ENCODE results near the gene PPARD. TPM values are rescaled to one million over a fixed set of nuclear protein-coding genes. Genes with fewer than 3 reads are reported as not detected.

The PPARD gene
- total and polyA plus RNA-seq, 2 donors from 2014 or later: 13.2 to 24.4 TPM

DNA sequence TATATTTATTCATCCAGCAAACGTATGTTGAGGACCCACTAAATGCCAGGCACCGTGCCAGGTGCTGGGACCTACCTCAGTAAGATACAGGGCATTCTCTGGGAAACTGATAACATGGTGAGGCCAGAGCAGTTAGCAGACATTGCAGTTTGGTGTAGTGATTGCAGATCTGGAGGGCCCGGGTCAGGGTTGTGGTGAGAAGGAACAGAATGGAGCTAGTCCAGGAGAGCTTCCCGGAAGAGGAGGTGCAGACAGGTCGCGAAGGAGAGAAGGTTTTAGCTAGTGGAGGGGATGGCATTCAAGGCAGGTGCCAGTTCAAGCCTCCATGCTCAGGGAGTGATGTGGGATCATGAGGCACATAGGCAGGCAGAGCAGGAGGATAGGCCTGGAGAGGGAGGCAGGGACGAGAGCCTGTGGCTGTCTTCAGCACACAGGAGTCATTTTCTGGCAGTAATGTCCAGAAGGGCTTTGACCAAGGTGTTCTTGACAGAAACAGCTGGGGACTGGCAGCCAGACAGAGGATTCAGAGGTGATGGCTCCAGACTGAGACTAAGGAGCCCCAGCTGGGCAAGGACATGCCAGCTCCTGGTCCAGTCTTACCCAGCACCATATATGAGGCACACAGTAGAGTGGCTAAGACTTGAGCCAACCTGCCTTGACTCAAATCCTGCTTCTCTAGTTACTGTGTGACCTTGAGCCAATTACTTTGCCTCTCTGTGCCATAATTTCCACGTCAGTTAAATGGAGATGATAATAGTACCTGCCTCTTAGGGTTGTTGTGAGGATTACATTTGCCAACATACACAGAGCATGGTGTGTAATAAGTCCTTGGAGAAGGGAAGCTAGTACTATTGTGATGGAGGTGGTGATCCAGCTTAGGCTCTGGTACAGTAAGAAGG is 61.4 kb downstream of the PPARD start:
- no peaks in the 10 kb centered on the region for H3K36me3 ChIP-seq (ENCODE audit: control insufficient read depth in 2 of 3, insufficient read depth in 3 of 3, low read length in 3 of 3)
- TF ChIP-seq, protein P1, sequence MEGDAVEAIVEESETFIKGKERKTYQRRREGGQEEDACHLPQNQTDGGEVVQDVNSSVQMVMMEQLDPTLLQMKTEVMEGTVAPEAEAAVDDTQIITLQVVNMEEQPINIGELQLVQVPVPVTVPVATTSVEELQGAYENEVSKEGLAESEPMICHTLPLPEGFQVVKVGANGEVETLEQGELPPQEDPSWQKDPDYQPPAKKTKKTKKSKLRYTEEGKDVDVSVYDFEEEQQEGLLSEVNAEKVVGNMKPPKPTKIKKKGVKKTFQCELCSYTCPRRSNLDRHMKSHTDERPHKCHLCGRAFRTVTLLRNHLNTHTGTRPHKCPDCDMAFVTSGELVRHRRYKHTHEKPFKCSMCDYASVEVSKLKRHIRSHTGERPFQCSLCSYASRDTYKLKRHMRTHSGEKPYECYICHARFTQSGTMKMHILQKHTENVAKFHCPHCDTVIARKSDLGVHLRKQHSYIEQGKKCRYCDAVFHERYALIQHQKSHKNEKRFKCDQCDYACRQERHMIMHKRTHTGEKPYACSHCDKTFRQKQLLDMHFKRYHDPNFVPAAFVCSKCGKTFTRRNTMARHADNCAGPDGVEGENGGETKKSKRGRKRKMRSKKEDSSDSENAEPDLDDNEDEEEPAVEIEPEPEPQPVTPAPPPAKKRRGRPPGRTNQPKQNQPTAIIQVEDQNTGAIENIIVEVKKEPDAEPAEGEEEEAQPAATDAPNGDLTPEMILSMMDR (IDR thresholded peaks at IDR 0.05; ENCODE audit: borderline replicate concordance, extremely low read depth, insufficient read depth): no peak
- FAIRE-seq: no peak
- H3K9ac ChIP-seq (ENCODE audit: low read length in 3 of 3): no peak overlapping the region
- H3K4me1 ChIP-seq (ENCODE audit: control insufficient read depth in 2 of 3, insufficient read depth in 2 of 3, low read depth in 1 of 3, low read length in 3 of 3): peaks cover 0 to 23% (median 18%) of the 10 kb centered on the region in 3 donors
- no peaks in the 10 kb centered on the region for H3K9me3 ChIP-seq (ENCODE audit: control insufficient read depth in 2 of 3, insufficient read depth in 1 of 3, low read length in 3 of 3)
- no peaks in the 10 kb centered on the region for H3K27me3 ChIP-seq (ENCODE audit: control insufficient read depth, insufficient read depth, low read length)
- H3K4me3 ChIP-seq (ENCODE audit: low read length in 3 of 3): no peak overlapping the region
- intact Hi-C loops (cut with DNase I): no loop called here
- DNase-seq: no peak
- H3K27ac ChIP-seq (ENCODE audit: low read depth in 2 of 2, low read length in 2 of 2): no peak overlapping the region

- intact Hi-C loops (cut with DNase I): no loop called here
- TF ChIP-seq, protein P1 (IDR thresholded peaks at IDR 0.05; ENCODE audit: borderline replicate concordance, extremely low read depth, insufficient read depth): no peak
Measured at GRCh38 chr6:35406711-35407485, 64.5 kb downstream of the PPARD start.

GRCh38 chr6:35409245-35409644 is 66.9 kb downstream of the PPARD start:
- no peak for FAIRE-seq
- TF ChIP-seq, protein P1 (IDR thresholded peaks at IDR 0.05; ENCODE audit: borderline replicate concordance, extremely low read depth, insufficient read depth): no peak
- intact Hi-C loops (cut with DNase I): no loop called here

More at GRCh38 chr6:35406711-35407485, 64.5 kb downstream of the PPARD start:
- Histone ChIP-seq H3K9ac (ENCODE audit: low read length in 3 of 3) (no peak overlapping the region), H3K36me3 (ENCODE audit: control insufficient read depth in 2 of 3, insufficient read depth in 3 of 3, low read length in 3 of 3) (peaks cover 0 to 2% (median 0%) of the 10 kb centered on the region in 3 donors), H3K4me3 (ENCODE audit: low read length in 3 of 3) (no peak overlapping the region), H3K27me3 (ENCODE audit: control insufficient read depth, insufficient read depth, low read length) (no peaks in the 10 kb centered on the region), H3K27ac (ENCODE audit: low read depth in 2 of 2, low read length in 2 of 2) (no peak overlapping the region), H3K4me1 (ENCODE audit: control insufficient read depth in 2 of 3, insufficient read depth in 2 of 3, low read depth in 1 of 3, low read length in 3 of 3) (peaks cover 0 to 16% (median 10%) of the 10 kb centered on the region in 3 donors), H3K9me3 (ENCODE audit: control insufficient read depth in 2 of 3, insufficient read depth in 1 of 3, low read length in 3 of 3) (no peaks in the 10 kb centered on the region)
- peak in 2 of 5 donors; percentile 43 to 62 for DNase-seq
- no peak for FAIRE-seq

More at GRCh38 chr6:35409245-35409644, 66.9 kb downstream of the PPARD start:
- H3K9ac ChIP-seq (ENCODE audit: low read length in 3 of 3): no peak overlapping the region
- H3K36me3 ChIP-seq (ENCODE audit: control insufficient read depth in 2 of 3, insufficient read depth in 3 of 3, low read length in 3 of 3): peaks cover 0 to 2% (median 0%) of the 10 kb centered on the region in 3 donors
- peaks cover 0 to under 1% (median 0%) of the 10 kb centered on the region in 3 donors for H3K4me1 ChIP-seq (ENCODE audit: control insufficient read depth in 2 of 3, insufficient read depth in 2 of 3, low read depth in 1 of 3, low read length in 3 of 3)
- H3K27ac ChIP-seq (ENCODE audit: low read depth in 2 of 2, low read length in 2 of 2): no peak overlapping the region
- no peaks in the 10 kb centered on the region for H3K27me3 ChIP-seq (ENCODE audit: control insufficient read depth, insufficient read depth, low read length)
- no peak for DNase-seq
- H3K4me3 ChIP-seq (ENCODE audit: low read length in 3 of 3): no peak overlapping the region
- H3K9me3 ChIP-seq (ENCODE audit: control insufficient read depth in 2 of 3, insufficient read depth in 1 of 3, low read length in 3 of 3): no peaks in the 10 kb centered on the region
